ENCODE data around the gene TAS2R14. TPM values are rescaled to one million over a fixed set of nuclear protein-coding genes. Genes with fewer than 3 reads are reported as not detected.

The TAS2R14 gene
- total RNA-seq: 1 to 10 TPM; 3.7 to 8.8 (median 7.9) TPM

GRCh38 chr12:10939163-10939562 is at the start of gene TAS2R14:
TAS2R14 (minus strand) TSS chr12:10939263; CDS start chr12:10939207, 56 bp downstream.
- H3K4me3 ChIP-seq: no peak within 1 kb of the TSS
- H3K9me3 ChIP-seq: no peaks in the 10 kb centered on the region
- intact Hi-C loops (cut with DNase I; ENCODE audit: low total_unique reads): no loop called here
- no peaks in the 10 kb centered on the region for H3K36me3 ChIP-seq
- no peaks in the 10 kb centered on the region for H3K4me1 ChIP-seq
- H3K27ac ChIP-seq: no peak within 1 kb of the TSS
- no peak for DNase-seq (ENCODE audit: low spot score in 2 of 2)
- TF ChIP-seq POLR2AphosphoS5 (IDR thresholded peaks at IDR 0.05) (no peak), POLR2A (IDR thresholded peaks at IDR 0.05) (no peak), CTCF (IDR thresholded peaks at IDR 0.05) (no peak)
- H3K27me3 ChIP-seq: no peaks in the 10 kb centered on the region

- TF ChIP-seq CTCF (IDR thresholded peaks at IDR 0.05) (no peak), POLR2A (IDR thresholded peaks at IDR 0.05) (no peak), POLR2AphosphoS5 (IDR thresholded peaks at IDR 0.05) (no peak)
- no peak for DNase-seq (ENCODE audit: low spot score in 2 of 2)
Measured at GRCh38 chr12:10986812-10987211, 47.7 kb upstream of the TAS2R14 start, which contains the start of gene TAS2R50. TAS2R50 (minus strand) TSS chr12:10986912; CDS start chr12:10986860, 52 bp downstream.

GRCh38 chr12:10982244-10982643 is 43.2 kb upstream of the TAS2R14 start:
- Histone ChIP-seq H3K27ac (no peak overlapping the region), H3K27me3 (no peaks in the 10 kb centered on the region), H3K4me3 (no peak overlapping the region), H3K9me3 (no peaks in the 10 kb centered on the region), H3K4me1 (no peaks in the 10 kb centered on the region), H3K36me3 (no peaks in the 10 kb centered on the region)
- DNase-seq (ENCODE audit: low spot score in 2 of 2): no peak
- intact Hi-C loops (cut with DNase I; ENCODE audit: low total_unique reads): no loop called here
- TF ChIP-seq POLR2AphosphoS5 (IDR thresholded peaks at IDR 0.05) (no peak), POLR2A (IDR thresholded peaks at IDR 0.05) (no peak), CTCF (IDR thresholded peaks at IDR 0.05) (no peak)

More at GRCh38 chr12:10986812-10987211, 47.7 kb upstream of the TAS2R14 start, which contains the start of gene TAS2R50:
- no peak within 1 kb of the TSS for H3K4me3 ChIP-seq
- H3K4me1 ChIP-seq: no peaks in the 10 kb centered on the region
- no peaks in the 10 kb centered on the region for H3K36me3 ChIP-seq
- no peak within 1 kb of the TSS for H3K27ac ChIP-seq
- intact Hi-C loops (cut with DNase I; ENCODE audit: low total_unique reads): no loop called here
- H3K9me3 ChIP-seq: no peaks in the 10 kb centered on the region
- no peaks in the 10 kb centered on the region for H3K27me3 ChIP-seq

GRCh38 chr12:10974965-10975364 is 35.9 kb upstream of the TAS2R14 start:
- Histone ChIP-seq H3K27me3 (no peaks in the 10 kb centered on the region), H3K36me3 (no peaks in the 10 kb centered on the region), H3K4me3 (no peak overlapping the region), H3K4me1 (no peaks in the 10 kb centered on the region), H3K9me3 (no peaks in the 10 kb centered on the region), H3K27ac (no peak overlapping the region)
- intact Hi-C loops (cut with DNase I; ENCODE audit: low total_unique reads): no loop called here
- no peak for DNase-seq (ENCODE audit: low spot score in 2 of 2)
- TF ChIP-seq POLR2A (IDR thresholded peaks at IDR 0.05) (no peak), POLR2AphosphoS5 (IDR thresholded peaks at IDR 0.05) (no peak), CTCF (IDR thresholded peaks at IDR 0.05) (no peak)

GRCh38 chr12:10968765-10969456 is 29.8 kb upstream of the TAS2R14 start:
- H3K4me3 ChIP-seq: no peak overlapping the region
- H3K27ac ChIP-seq: peak overlapping the region; percentile 62 to 74

More at GRCh38 chr12:10968765-10969456, 29.8 kb upstream of the TAS2R14 start:
- TF ChIP-seq CTCF (IDR thresholded peaks at IDR 0.05) (no peak), POLR2AphosphoS5 (IDR thresholded peaks at IDR 0.05) (peak in 1 of 3 donors; percentile 14)
- peak in 1 of 2 donors; percentile 67 for DNase-seq (ENCODE audit: low spot score in 2 of 2)
- Histone ChIP-seq H3K4me1 (no peaks in the 10 kb centered on the region), H3K36me3 (no peaks in the 10 kb centered on the region), H3K27me3 (no peaks in the 10 kb centered on the region), H3K9me3 (no peaks in the 10 kb centered on the region)
- intact Hi-C loops (cut with DNase I; ENCODE audit: low total_unique reads): no loop called here
